ENCODE data around the gene ACTR8.

Gene ACTR8

GRCh38 chr3:53833053-53833645, 48.8 kb downstream of the ACTR8 start:
- no peak for DNase-seq

- DNase-seq = no peak
Measured at GRCh38 chr3:53830944-53831343, 51.0 kb downstream of the ACTR8 start.

GRCh38 chr3:53829605-53830004, 52.3 kb downstream of the ACTR8 start:
- no peak for DNase-seq

DNA sequence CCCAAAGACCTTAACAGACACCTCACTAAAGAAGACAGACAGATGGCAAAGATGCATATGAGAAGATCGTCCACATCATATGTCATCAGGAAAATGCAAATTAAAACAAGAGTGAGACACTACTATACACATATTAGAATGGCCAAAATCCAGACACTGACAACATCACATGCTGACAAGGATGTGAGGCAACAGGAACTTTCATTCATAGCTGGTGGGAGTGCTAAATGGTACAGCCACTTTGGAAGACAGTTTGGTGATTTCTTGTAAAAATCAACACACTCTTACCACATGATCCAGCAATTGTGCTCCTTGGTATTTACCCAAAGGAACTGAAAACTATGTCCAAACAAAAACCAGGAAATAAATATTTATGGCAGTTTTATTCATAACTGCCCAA, 53.4 kb downstream of the ACTR8 start:
- DNase-seq = no peak

DNA sequence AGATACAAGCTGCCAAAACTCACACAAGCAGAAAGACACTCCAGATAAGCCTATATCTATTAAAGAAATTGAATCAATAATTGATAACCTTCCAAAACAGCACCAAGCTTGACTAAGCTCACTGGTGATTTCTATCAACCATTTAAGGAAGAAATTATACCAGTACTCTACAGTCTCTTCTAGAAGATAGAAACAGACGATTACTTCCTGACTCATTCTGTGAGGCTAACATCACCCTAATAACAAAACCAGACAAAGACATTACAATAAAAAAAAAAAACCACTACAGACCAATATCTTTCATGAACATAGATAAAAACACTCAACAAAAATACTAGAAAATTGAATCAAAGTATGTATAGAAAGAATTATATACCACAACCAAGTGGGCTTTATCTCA, 55.9 kb downstream of the ACTR8 start:
- no peak for DNase-seq

- DNase-seq = no peak
Measured at GRCh38 chr3:53824795-53825194, 57.2 kb downstream of the ACTR8 start.

DNA sequence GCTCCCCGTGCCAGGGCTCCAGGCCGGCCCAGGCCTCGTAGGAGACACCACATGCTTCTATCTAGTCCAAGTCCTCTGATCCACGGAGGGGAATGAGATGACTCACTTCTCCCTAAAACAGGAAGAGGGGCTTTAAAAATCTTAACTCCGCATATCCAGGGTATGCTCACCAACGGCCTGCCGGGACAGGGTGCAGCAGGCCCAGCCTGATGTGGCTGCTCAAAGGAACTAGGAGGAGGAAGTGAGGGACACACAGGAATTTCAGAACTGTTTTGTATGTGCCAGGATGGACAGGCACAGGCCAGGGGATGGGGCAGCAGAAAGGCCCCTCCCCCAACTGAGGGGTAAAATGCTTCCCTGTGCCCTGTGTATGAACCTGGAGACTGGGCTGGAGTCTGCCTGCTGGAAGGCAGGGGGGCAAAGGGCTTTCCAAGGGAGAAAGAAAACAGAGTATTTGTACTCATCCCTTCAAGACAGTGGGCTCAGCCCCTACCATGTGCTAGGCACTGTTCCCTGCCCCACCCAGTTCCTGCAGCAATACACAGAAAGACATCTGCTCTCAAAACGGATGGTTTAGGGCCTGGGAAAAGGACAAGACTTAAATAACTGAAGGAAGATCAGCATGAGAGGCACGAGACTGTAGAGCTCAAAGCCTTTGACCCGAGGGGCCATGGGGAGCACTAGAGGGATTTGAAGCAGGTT, 57.8 kb downstream of the ACTR8 start:
- no peak for DNase-seq

GRCh38 chr3:53823026-53823955, 58.7 kb downstream of the ACTR8 start:
- DNase-seq = no peak

- DNase-seq = no peak
Measured at GRCh38 chr3:53822331-53822741, 59.6 kb downstream of the ACTR8 start.

DNA sequence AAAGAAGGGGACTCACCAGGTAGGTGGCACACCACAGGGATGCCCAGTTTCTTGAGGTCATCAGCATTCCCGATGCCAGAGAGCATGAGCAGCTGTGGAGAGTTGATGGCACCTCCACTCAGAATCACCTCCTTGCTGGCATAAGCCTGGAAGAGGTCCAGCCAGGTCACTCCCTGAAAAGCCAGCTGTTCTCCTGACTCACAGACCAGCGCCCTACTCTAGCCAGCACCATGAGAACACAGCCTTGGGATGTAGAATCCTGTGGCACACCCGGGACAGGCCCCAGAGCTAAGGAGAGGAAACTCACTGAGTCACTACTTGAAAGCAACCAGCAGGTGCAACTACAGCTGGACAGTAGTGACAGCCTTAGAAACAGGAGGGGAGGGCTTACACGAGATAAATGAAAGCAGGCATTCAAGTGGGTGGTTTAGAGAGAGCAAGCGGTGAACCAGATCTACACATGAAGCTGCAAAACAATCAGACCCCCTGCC, 60.3 kb downstream of the ACTR8 start:
- no peak for DNase-seq

DNA sequence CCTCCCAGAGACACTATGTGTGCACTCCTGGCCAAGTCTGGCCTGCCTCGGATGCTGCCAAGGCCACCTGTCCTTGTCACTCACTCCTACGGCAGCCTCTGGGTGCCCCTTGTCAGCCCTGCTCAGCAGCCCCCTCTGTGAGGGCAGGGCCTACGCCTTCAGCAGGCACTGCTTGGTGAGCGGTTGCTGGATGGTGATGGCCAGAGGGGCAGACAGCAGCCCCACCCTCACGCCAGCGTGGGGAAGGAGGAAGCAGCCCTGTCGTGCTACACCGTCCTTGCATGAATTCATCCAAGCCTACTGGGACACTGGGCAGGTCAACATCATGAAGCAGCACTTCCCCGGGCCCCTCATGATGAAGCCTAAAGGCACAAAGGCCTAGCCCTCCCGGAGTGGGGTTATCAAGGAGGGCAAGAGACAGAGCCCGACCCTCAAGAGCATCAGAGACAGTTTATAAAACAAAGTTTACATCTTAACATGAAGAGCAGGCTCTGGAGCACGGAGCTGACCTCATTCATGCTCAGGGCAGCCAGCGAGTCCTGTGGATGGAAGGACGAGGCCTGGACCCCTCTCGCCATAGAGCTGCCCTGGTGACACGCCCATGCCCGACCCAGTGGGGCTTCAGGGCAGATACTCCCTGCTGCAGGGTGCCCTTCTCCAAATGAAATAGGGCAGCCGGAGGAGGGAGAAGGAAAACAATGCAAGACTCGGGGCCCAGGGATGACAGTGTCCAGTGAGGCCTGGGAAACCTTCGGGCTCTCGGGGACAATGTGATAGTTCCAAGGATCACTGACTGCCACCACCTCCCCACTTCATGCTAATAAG, 61.0 kb downstream of the ACTR8 start:
- DNase-seq = no peak

DNA sequence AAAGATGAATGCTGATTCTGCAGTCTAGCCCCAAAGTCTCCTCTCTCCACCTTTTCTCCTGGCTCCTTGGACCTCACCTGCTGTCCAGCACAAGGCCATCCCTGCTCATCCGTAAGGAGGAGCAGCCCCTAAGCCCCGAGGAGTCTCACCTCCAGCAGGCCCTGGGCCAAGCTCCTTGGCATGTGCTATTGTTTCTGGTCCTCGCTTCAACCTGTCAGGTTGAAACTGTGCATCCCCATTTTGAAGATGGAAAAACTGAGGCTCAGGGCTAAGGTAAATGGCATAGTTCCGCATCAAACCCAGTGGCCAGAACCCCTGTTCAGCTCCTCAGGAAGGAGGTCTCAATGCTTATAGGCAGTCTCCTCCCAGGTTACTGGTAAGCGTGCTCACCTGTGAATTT, 61.9 kb downstream of the ACTR8 start:
- DNase-seq = no peak

DNA sequence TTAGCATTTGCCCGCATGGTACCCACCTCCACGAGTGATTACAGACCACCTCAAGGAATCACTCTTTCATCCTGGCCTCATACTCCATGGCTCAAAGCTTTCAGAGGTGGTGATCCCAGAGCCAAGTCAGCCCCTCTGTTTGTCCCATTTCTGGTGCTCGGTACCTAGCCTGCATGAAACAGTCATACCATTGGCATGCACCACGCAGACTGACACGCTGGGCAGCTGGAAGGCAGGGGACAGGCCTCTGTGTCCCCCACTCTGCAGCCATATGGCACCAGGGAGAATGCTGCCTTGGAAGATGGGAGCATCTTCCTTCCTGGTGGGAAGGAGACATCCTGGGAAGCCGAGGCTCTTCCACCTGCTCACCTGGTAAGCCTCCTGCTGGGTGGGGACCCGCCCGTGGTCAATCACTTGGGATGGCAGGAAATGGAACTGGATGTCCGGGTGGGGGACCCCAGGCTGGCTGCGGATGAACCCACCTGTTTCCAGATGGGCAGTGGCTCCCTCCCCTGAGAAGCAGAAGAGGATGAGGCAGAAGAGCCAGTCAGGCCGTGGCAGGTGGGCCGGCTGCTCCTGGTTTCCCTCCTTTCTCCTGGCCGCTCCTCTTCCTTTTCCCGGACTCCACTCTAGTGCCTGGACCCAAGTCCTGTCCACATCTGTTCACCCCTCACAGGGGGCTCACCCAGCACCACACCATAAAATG, 62.6 kb downstream of the ACTR8 start:
- no peak for DNase-seq

DNA sequence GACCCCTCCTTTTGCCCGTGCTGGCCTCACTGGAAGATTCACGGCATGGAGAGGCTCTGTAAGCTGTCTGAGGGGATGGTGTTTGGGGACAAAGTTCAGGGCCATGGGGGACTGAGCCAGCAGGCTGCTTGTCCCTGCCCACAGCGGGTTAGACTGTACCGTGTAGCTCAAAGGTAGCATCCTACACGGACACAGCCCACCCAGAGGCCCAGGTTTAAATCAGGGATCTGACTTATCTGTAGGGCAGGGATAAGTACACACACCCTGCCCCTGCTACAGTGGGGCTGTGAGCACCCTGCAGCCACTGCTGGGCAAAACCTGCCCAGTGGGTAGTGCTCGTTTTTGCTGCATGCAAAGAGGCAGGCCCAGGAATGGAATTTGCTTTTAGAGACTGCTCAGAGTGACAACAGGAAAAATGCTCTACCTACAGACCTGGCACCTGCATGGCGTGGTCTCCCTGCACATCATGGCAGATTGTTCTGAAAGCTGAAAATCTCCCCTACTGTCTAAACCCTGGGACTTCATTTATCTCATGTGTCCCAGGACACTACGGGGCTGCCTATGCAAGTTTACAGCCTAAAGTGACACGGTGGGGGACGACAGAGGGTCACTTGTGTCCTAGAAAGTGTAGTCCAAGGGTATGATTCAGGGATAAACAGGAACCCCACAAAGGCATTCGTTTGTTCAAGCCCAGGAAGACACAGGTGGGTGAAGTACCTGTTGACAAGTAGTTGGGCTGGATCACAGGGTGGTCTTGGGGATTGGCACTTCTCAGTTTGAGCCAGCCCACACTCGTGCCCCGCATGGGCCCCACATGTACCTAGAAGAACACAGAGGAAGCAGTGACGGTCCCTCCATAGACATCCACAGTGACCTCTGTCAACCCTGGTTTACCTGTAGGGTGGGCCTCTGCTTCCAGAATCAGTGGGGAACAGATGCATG, 63.5 kb downstream of the ACTR8 start:
- no peak for DNase-seq

GRCh38 chr3:53817809-53818208, 64.1 kb downstream of the ACTR8 start:
- no peak for DNase-seq

DNA sequence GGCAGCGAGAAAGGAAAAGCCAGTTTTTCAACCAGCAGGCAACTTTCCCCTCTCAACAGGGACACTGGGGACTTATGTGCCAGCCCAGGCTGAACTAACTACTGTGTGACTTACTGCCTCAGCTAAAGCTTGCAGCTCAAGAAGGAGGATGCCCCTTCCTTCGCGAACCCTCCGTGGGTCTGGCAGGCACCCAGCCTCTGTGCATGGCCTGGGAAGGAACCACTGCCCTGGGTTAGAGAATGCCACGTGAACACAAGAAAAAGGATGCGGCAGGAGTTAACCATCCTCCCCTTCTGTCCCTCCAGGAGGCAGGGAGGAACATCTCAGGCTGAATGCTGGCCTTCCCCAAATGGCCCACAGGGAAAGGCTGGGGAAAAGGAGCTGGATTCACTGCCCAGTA, 64.7 kb downstream of the ACTR8 start:
- no peak for DNase-seq

Data from fibroblast of skin of back (primary cell).